Colonic mucosa (tissue), 4 donors: ENCODE results near the gene ST3GAL3. TPM values are rescaled to one million over a fixed set of nuclear protein-coding genes. Genes with fewer than 3 reads are reported as not detected.

ENCODE experiments used
- DNase-seq: peaks from one replicate; pipeline ENCODE4 v3.0.0-alpha.2; 2020
- H3K27ac ChIP-seq: fragments of 200-600 bp; one replicate; pipeline ENCODE4 v1.8.0; 2021
- H3K27me3 ChIP-seq: fragments of 200-600 bp; one replicate; pipeline ENCODE4 v1.8.0; 2021
- H3K36me3 ChIP-seq: fragments of 200-600 bp; one replicate; pipeline ENCODE4 v1.8.0; 2021
- H3K4me1 ChIP-seq: fragments of 200-600 bp; one replicate; pipeline ENCODE4 v1.8.0; 2021; ENCODE audit warnings: mild to moderate bottlenecking
- H3K4me3 ChIP-seq: fragments of 200-600 bp; one replicate; pipeline ENCODE4 v1.8.0; 2021
- H3K9ac ChIP-seq, 2 donors: one replicate each; pipeline ENCODE4 v1.7.0; 2013; ENCODE audit warnings: control low read depth in 2 of 2, low read depth in 2 of 2, low read length in 2 of 2
- H3K9me3 ChIP-seq: fragments of 200-600 bp; one replicate; pipeline ENCODE4 v1.8.0; 2021
- intact Hi-C: fragments of 100-400 bp; cut with DNase I; formaldehyde crosslinking; loops from one replicate; pipeline ENCODE4 v1.14.1; 2022
- total RNA-seq, 2 donors: library from RNA; stranded (reverse); fragmentation: NEBNext Ultra II Directional in 1 of 2; extraction: Animal tissue kit (Norgen Biotek cat#: 25700) in 1 of 2; gene quantifications; one replicate each; pipeline ENCODE4 v1.2.1, GENCODE V29; 2021
- TF ChIP-seq, protein P1 (sequence below): fragments of 200-600 bp; IDR thresholded peaks from one replicate; pipeline ENCODE4 v1.8.0; 2022; ENCODE audit warnings: antibody characterized with exemption, mild to moderate bottlenecking
- donor health status: healthy.
- donor health status: DM: no; HTN: no; CAD: no.
- donor health status: DM: no; HTN: no; CAD: no.

Gene ST3GAL3
- total RNA-seq, 2 donors from 2014 or later: 5.1 to 6.0 TPM

- Histone ChIP-seq H3K4me1 (peaks cover 23% of the 10 kb centered on the region), H3K4me3 (peak overlapping the region; percentile 82), H3K27me3 (no peaks in the 10 kb centered on the region), H3K27ac (peak overlapping the region; percentile 78), H3K9me3 (no peaks in the 10 kb centered on the region), H3K9ac (peak overlapping the region; percentile 77 to 91), H3K36me3 (no peaks in the 10 kb centered on the region)
- no peak for DNase-seq
- TF ChIP-seq, protein P1, sequence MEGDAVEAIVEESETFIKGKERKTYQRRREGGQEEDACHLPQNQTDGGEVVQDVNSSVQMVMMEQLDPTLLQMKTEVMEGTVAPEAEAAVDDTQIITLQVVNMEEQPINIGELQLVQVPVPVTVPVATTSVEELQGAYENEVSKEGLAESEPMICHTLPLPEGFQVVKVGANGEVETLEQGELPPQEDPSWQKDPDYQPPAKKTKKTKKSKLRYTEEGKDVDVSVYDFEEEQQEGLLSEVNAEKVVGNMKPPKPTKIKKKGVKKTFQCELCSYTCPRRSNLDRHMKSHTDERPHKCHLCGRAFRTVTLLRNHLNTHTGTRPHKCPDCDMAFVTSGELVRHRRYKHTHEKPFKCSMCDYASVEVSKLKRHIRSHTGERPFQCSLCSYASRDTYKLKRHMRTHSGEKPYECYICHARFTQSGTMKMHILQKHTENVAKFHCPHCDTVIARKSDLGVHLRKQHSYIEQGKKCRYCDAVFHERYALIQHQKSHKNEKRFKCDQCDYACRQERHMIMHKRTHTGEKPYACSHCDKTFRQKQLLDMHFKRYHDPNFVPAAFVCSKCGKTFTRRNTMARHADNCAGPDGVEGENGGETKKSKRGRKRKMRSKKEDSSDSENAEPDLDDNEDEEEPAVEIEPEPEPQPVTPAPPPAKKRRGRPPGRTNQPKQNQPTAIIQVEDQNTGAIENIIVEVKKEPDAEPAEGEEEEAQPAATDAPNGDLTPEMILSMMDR: no peak
- intact Hi-C loops: no loop called here
Observed at GRCh38 chr1:43973981-43974442, 266.7 kb downstream of the ST3GAL3 start.

DNA sequence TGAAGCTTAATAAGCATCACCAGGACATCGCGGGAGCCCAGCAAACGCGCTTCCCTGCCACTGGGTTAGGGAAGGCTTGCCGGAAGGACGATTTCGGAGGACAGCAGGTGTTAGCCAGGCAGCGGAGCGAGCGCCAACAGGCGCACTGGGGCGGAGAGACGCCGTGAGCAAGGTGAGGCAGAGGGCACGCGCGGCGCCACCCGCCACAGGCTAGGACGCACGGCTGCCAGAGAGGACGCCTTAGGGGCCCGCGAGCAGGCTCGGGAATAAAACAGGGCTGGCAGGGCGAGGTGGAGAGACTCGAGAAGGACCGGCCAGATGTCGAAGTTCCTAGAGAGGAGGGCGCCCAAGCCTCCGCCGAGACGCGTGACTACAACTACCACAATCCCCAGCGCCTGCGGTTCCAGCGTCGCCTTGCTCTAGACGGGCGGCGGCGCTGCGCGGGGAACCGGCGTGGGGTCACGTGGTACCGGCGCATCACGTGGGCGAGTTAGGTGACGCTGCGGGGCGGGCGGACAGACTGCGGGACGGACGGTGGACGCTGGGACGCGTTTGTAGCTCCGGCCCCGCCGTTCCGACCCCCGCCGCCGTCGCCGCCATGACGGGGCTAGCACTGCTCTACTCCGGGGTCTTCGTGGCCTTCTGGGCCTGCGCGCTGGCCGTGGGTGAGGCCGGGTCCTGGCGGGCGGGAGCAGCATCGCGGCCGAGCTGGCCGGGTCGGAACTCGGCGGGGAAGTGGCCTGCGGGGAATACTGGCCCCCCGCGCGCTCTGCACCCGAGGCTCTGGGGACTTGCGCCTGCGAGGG, 267.3 kb downstream of the ST3GAL3 start, which contains the start of gene ATP6V0B:
TSS of gene ATP6V0B (plus strand) at position 518 of the 806 bp plus-strand sequence. CDS start at position 599, 81 bp downstream.
- H3K27ac ChIP-seq: peak within 1 kb of the TSS; percentile 78
- peak within 1 kb of the TSS; percentile 82 for H3K4me3 ChIP-seq
- no peaks in the 10 kb centered on the region for H3K9me3 ChIP-seq
- H3K27me3 ChIP-seq: no peaks in the 10 kb centered on the region
- no peaks in the 10 kb centered on the region for H3K36me3 ChIP-seq
- TF ChIP-seq, protein P1: no peak
- H3K9ac ChIP-seq: peak within 1 kb of the TSS; percentile 91 to 97
- peak; percentile 98 for DNase-seq
- H3K4me1 ChIP-seq: peaks cover 23% of the 10 kb centered on the region
- intact Hi-C loops: no loop called here

GRCh38 chr1:43975249-43975961, 268.1 kb downstream of the ST3GAL3 start:
- Histone ChIP-seq H3K4me1 (peaks cover 29% of the 10 kb centered on the region), H3K9me3 (no peaks in the 10 kb centered on the region), H3K36me3 (no peaks in the 10 kb centered on the region), H3K9ac (peak overlapping the region; percentile 91 to 97), H3K27ac (peak overlapping the region; percentile 78), H3K27me3 (no peaks in the 10 kb centered on the region), H3K4me3 (peak overlapping the region; percentile 82)
- TF ChIP-seq, protein P1: no peak
- peak; percentile 84 for DNase-seq
- intact Hi-C loops: no loop called here

- intact Hi-C loops: no loop called here
Observed at GRCh38 chr1:43976045-43976444, 268.7 kb downstream of the ST3GAL3 start.

GRCh38 chr1:43976890-43977289, 269.6 kb downstream of the ST3GAL3 start:
- DNase-seq: no peak
- Histone ChIP-seq H3K36me3 (no peaks in the 10 kb centered on the region), H3K27ac (no peak overlapping the region), H3K27me3 (no peaks in the 10 kb centered on the region), H3K9me3 (no peaks in the 10 kb centered on the region), H3K9ac (peak overlapping the region in 1 of 2 donors; percentile 6), H3K4me3 (no peak overlapping the region), H3K4me1 (peaks cover 31% of the 10 kb centered on the region)
- TF ChIP-seq, protein P1: no peak
- intact Hi-C loops: no loop called here

More at GRCh38 chr1:43976045-43976444, 268.7 kb downstream of the ST3GAL3 start:
- DNase-seq: no peak
- Histone ChIP-seq H3K27ac (peak overlapping the region; percentile 78), H3K9ac (peak overlapping the region; percentile 91 to 97), H3K27me3 (no peaks in the 10 kb centered on the region), H3K36me3 (no peaks in the 10 kb centered on the region), H3K4me3 (peak overlapping the region; percentile 82), H3K9me3 (no peaks in the 10 kb centered on the region), H3K4me1 (peaks cover 27% of the 10 kb centered on the region)
- TF ChIP-seq, protein P1: no peak
